IMR-90 (cell line): ENCODE results near the gene PLA2G2C. TPM values are rescaled to one million over a fixed set of nuclear protein-coding genes. Genes with fewer than 3 reads are reported as not detected.

Experiments used
- ATAC-seq: fragments of 200-7000 bp; cut with Tn5 transposase; 2 replicates; pipeline ENCODE4 v1.9.1; 2020; ENCODE audit warnings: low read depth, mild to moderate bottlenecking, moderate library complexity
- BruUV-seq: library from RNA; stranded (reverse); fragments of 400-500 nt; replicated peaks from 2 replicates; lab custom pipeline; 2021; lab: Mats Ljungman, UMichigan
- CTCF ChIA-PET: fragments of 300-600 bp; formaldehyde crosslinking; extraction: SDS; loops from one replicate; lab custom pipeline; 2021; ENCODE audit warnings: antibody characterized with exemption; lab: Yijun Ruan, JAX
- POLR2A ChIA-PET: fragments of 300-600 bp; sonication (Branson Sonifier 250); formaldehyde crosslinking; loops from one replicate; lab custom pipeline; 2022; ENCODE audit warnings: antibody characterized with exemption; ENCODE audit not compliant: unreplicated experiment; lab: Charles Lee
- DNase-seq: peaks from one replicate; pipeline ENCODE4 v3.0.0; 2013
- H2AFZ ChIP-seq: replicated peaks from 2 replicates; pipeline ENCODE3; 2013; ENCODE audit warnings: low read length, mild to moderate bottlenecking; ENCODE audit not compliant: poor library complexity
- H2AK5ac ChIP-seq: 2 replicates; pipeline ENCODE4 v1.6.1; 2013; ENCODE audit warnings: low read depth, low read length, inconsistent platforms
- H2AK9ac ChIP-seq: replicated peaks from 2 replicates; pipeline ENCODE3; 2013; ENCODE audit warnings: mild to moderate bottlenecking, low read depth, low read length, moderate library complexity; ENCODE audit not compliant: poor library complexity
- H2BK120ac ChIP-seq: 2 replicates; pipeline ENCODE4 v1.6.1; 2013; ENCODE audit warnings: low read depth, low read length, inconsistent platforms
- H2BK15ac ChIP-seq: 3 replicates; pipeline ENCODE4 v1.6.1; 2013; ENCODE audit warnings: low read depth, low read length, inconsistent platforms
- H2BK20ac ChIP-seq: 2 replicates; pipeline ENCODE4 v1.6.1; 2013; ENCODE audit warnings: low read depth, mild to moderate bottlenecking, inconsistent platforms, low read length, moderate library complexity
- H2BK5ac ChIP-seq: 2 replicates; pipeline ENCODE4 v1.6.1; 2013; ENCODE audit warnings: mild to moderate bottlenecking, low read depth, low read length, inconsistent platforms; ENCODE audit not compliant: poor library complexity, severe bottlenecking
- H3K14ac ChIP-seq: replicated peaks from 2 replicates; pipeline ENCODE4 v1.6.1; 2013; ENCODE audit warnings: low read depth, low read length, inconsistent platforms
- H3K18ac ChIP-seq: 2 replicates; pipeline ENCODE4 v1.6.1; 2013; ENCODE audit warnings: low read depth, low read length, control low read depth
- H3K23ac ChIP-seq: 2 replicates; pipeline ENCODE4 v1.6.1; 2013; ENCODE audit warnings: low read depth, low read length, inconsistent platforms
- H3K27ac ChIP-seq: 2 replicates; pipeline ENCODE4 v1.5.1; 2013; ENCODE audit warnings: mild to moderate bottlenecking, control low read depth, low read length; ENCODE audit not compliant: insufficient read depth
- H3K27me3 ChIP-seq: 2 replicates; pipeline ENCODE4 v1.6.1; 2013; ENCODE audit warnings: low read length; ENCODE audit not compliant: control insufficient read depth, insufficient read depth
- H3K36me3 ChIP-seq: 2 replicates; pipeline ENCODE4 v1.6.1; 2013; ENCODE audit warnings: low read length, mixed read lengths; ENCODE audit not compliant: control insufficient read depth, insufficient read depth
- H3K4ac ChIP-seq: 2 replicates; pipeline ENCODE4 v1.6.1; 2013; ENCODE audit warnings: low read depth, low read length, inconsistent platforms
- H3K4me1 ChIP-seq: 2 replicates; pipeline ENCODE4 v1.6.1; 2013; ENCODE audit warnings: low read length, mixed read lengths; ENCODE audit not compliant: control insufficient read depth, insufficient read depth
- H3K4me2 ChIP-seq: 2 replicates; pipeline ENCODE4 v1.6.1; 2013; ENCODE audit warnings: low read depth, mild to moderate bottlenecking, control low read depth, low read length, moderate library complexity
- H3K4me3 ChIP-seq: 2 replicates; pipeline ENCODE4 v1.5.1; 2013; ENCODE audit warnings: low read depth, mild to moderate bottlenecking, control low read depth, low read length, moderate library complexity; ENCODE audit not compliant: insufficient read depth
- H3K56ac ChIP-seq: 2 replicates; pipeline ENCODE4 v1.6.1; 2013; ENCODE audit warnings: low read length, inconsistent platforms; ENCODE audit not compliant: insufficient read depth; ENCODE audit errors: extremely low read depth
- H3K79me1 ChIP-seq, 2 experiments: 2 replicates each; pipeline ENCODE4 v1.6.1; 2013; ENCODE audit warnings: low read length in 2 of 2, inconsistent platforms in 1 of 2, low read depth in 1 of 2
- H3K9ac ChIP-seq: 2 replicates; pipeline ENCODE4 v1.6.1; 2013; ENCODE audit warnings: low read depth, low read length, control low read depth
- H3K9me1 ChIP-seq: 2 replicates; pipeline ENCODE4 v1.6.1; 2013; ENCODE audit warnings: low read length, inconsistent platforms; ENCODE audit not compliant: insufficient read depth
- H3K9me3 ChIP-seq: 2 replicates; pipeline ENCODE4 v1.6.1; 2013; ENCODE audit warnings: low read length; ENCODE audit not compliant: control insufficient read depth, insufficient read depth
- H4K20me1 ChIP-seq: 2 replicates; pipeline ENCODE4 v1.6.1; 2013; ENCODE audit warnings: low read length, inconsistent platforms; ENCODE audit not compliant: insufficient read depth
- H4K5ac ChIP-seq: 2 replicates; pipeline ENCODE4 v1.6.1; 2013; ENCODE audit warnings: mild to moderate bottlenecking, low read depth, low read length, control low read depth
- H4K8ac ChIP-seq, 2 experiments: 2 replicates each; pipeline ENCODE4 v1.6.1; 2013; ENCODE audit warnings: low read depth in 2 of 2, low read length in 2 of 2, control low read depth in 1 of 2, inconsistent platforms in 1 of 2
- H4K91ac ChIP-seq: 2 replicates; pipeline ENCODE4 v1.6.1; 2013; ENCODE audit warnings: low read depth, low read length, inconsistent platforms; ENCODE audit not compliant: insufficient read depth
- BHLHE40 ChIP-seq: fragments of 150-350 bp; IDR thresholded peaks from 2 replicates; pipeline ENCODE4 v1.6.1; 2016; ENCODE audit warnings: mild to moderate bottlenecking, low read depth, low read length
- WGBS, 2 experiments: methylation state at CpG; one replicate each; pipeline versions ENCODE4 v1.1.5 to v1.1.7; 2013; ENCODE audit warnings: missing lambda C conversion rate in 2 of 2; ENCODE audit not compliant: insufficient read length in 1 of 2; ENCODE audit errors: extremely low coverage in 2 of 2; 5-methylcytosine and 5-hydroxymethylcytosine counted together
- dilution Hi-C: fragments of 300-500 bp; cut with HindIII; formaldehyde crosslinking; loops from one replicate; pipeline ENCODE4 v1.14.3; 2018; ENCODE audit warnings: low sequenced_read_pairs; ENCODE audit not compliant: unreplicated experiment
- in situ Hi-C: fragments of 300-500 bp; cut with MboI; formaldehyde crosslinking; loops from 3 replicates; pipeline ENCODE4 v1.14.3; 2019; ENCODE audit warnings: low sequenced_read_pairs, inconsistent platforms, mixed read lengths
- intact Hi-C: fragments of 100-400 bp; cut with micrococcal nuclease; formaldehyde crosslinking; loops from 2 replicates; pipeline ENCODE4 v1.10.0; 2022
- polyA plus RNA-seq, 3 experiments: library from polyadenylated mRNA; depleted of rRNA; stranded (reverse); fragments of >200 nt; gene quantifications; 2 replicates each; pipeline ENCODE4 v1.2.3, GENCODE V29; 2012; ENCODE audit warnings: low replicate concordance in 1 of 3
- total RNA-seq: library from RNA; depleted of rRNA; stranded (reverse); fragments of >200 nt; gene quantifications from 2 replicates; pipeline ENCODE4 v1.2.3, GENCODE V29; 2012

The PLA2G2C gene
- total and polyA plus RNA-seq, 2 of the 4 experiments (the other 2 are of a cell fraction): not detected

- DNase-seq: no peak
- intact Hi-C loops (no loop called here), in situ Hi-C loops (loop anchor here (25.0 kb wide), 1 partner anchor 435 kb away; the partner anchor contains the start of gene PINK1), dilution Hi-C loops (no loop called here)
- no peak for TF ChIP-seq BHLHE40
- no peaks in the 10 kb centered on the region for H4K20me1 ChIP-seq
- H2BK20ac ChIP-seq: no peak overlapping the region
- H3K4me2 ChIP-seq: no peak overlapping the region
- no peak overlapping the region for H3K4me3 ChIP-seq
- H3K4ac ChIP-seq: no peak overlapping the region
- no peak overlapping the region for H3K27ac ChIP-seq
- no peaks in the 10 kb centered on the region for H3K4me1 ChIP-seq
- ATAC-seq: no peak
- H2BK120ac ChIP-seq: no peak overlapping the region
- no TSS peak for BruUV-seq
- H2BK15ac ChIP-seq: no peak overlapping the region
- POLR2A ChIA-PET: no interaction called here
- no peak overlapping the region for H2AFZ ChIP-seq
- no peak overlapping the region for H4K8ac ChIP-seq
- CTCF ChIA-PET: interaction anchor here (0.6 to 0.7 kb wide), 3 partner anchors 46 to 1031 kb away, joined by 3 to 4 read pairs (median 4); no protein-coding TSS in a partner anchor
- H2AK5ac ChIP-seq: no peak overlapping the region
- H3K9me3 ChIP-seq: no peaks in the 10 kb centered on the region
- H2AK9ac ChIP-seq: no peak overlapping the region
- no peak overlapping the region for H4K91ac ChIP-seq
- H3K14ac ChIP-seq: no peak overlapping the region
- no peak overlapping the region for H3K56ac ChIP-seq
- H3K18ac ChIP-seq: no peak overlapping the region
- H3K9me1 ChIP-seq: peaks cover 3% of the 10 kb centered on the region; the same call in 1 of the 2 replicates
- H3K27me3 ChIP-seq: peaks cover 39% of the 10 kb centered on the region
- H3K9ac ChIP-seq: no peak overlapping the region
- WGBS, 2 experiments: 50% methylated on average over 2 of the region's 5 CpGs; no CpG with 5 or more reads in 1 of the 2 experiments
- no peak overlapping the region for H3K23ac ChIP-seq
- no peak overlapping the region for H4K5ac ChIP-seq
- H2BK5ac ChIP-seq: no peak overlapping the region
- no peaks in the 10 kb centered on the region for H3K79me1 ChIP-seq
- no peaks in the 10 kb centered on the region for H3K36me3 ChIP-seq
Observed at GRCh38 chr1:20202166-20202565, 15.8 kb upstream of the PLA2G2C start.
